Peyer's patch (tissue), 4 donors: ENCODE data around the gene RAB9A.

Experiments
- CTCF ChIP-seq, 6 experiments: fragments of 450-650 bp in 4 of 6; fragments of 200-600 bp in 2 of 6; sonication (generic) in 1 of 6; IDR thresholded peaks; one replicate each; pipeline ENCODE4 v1.5.1; 2017 to 2019; ENCODE audit warnings: antibody characterized with exemption in 6 of 6, mild to moderate bottlenecking in 3 of 6, moderate library complexity in 1 of 6
- POLR2A ChIP-seq, 2 donors: fragments of 450-650 bp; IDR thresholded peaks; one replicate each; pipeline ENCODE4 v1.5.1; 2017; ENCODE audit warnings: antibody characterized with exemption in 2 of 2, mild to moderate bottlenecking in 2 of 2, moderate library complexity in 2 of 2

DNA sequence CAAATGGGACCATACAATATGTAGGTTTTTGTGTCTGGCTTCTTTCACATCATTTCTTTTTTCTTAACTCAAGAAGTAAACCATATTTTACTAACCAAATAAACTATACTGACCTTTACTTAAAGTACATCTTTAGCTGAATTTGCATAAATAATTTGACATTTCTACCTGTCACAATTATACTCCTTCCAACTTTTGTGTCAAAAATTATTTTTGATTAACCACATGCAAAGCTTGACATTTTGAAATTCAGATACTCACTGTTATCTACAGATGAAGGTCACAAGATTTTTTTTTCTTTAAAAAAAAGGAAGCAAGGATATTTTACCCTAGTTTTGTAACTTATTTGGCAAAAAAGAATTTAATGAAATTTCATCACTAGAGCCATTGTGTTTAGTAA lies 12.0 kb upstream of the RAB9A start:
- no peak for TF ChIP-seq CTCF (IDR thresholded peaks at IDR 0.05)
- no peak for TF ChIP-seq POLR2A (IDR thresholded peaks at IDR 0.05)
